Lower leg skin (tissue), 4 donors: ENCODE data around the gene MFSD11. TPM values are rescaled to one million over a fixed set of nuclear protein-coding genes. Genes with fewer than 3 reads are reported as not detected.
A peak's percentile ranks its signal among the peaks of the same experiment; 100 is the strongest.

ENCODE experiments used
- DNase-seq, 2 donors: peaks; one replicate each; pipeline ENCODE4 v3.0.0-alpha.2; 2019; ENCODE audit warnings: low spot score in 2 of 2
- H3K4me3 ChIP-seq: fragments of 200-600 bp; sonication (generic); 2 replicates; pipeline ENCODE4 v1.5.1; 2017; ENCODE audit warnings: mild to moderate bottlenecking, low read depth; ENCODE audit not compliant: poor library complexity, severe bottlenecking
- CTCF ChIP-seq, 3 donors: fragments of 450-650 bp; IDR thresholded peaks; one replicate each; pipeline ENCODE4 v1.5.1; 2016; ENCODE audit warnings: antibody characterized with exemption in 3 of 3, mild to moderate bottlenecking in 3 of 3, moderate library complexity in 2 of 3
- POLR2A ChIP-seq, 2 donors: fragments of 450-650 bp; IDR thresholded peaks; one replicate each; pipeline ENCODE4 v1.6.1; 2016 to 2017; ENCODE audit warnings: antibody characterized with exemption in 2 of 2, mild to moderate bottlenecking in 1 of 2, moderate library complexity in 1 of 2
- WGBS, 2 donors: methylation state at CpG; one replicate each; pipeline ENCODE4 v1.1.5; 2018; 5-methylcytosine and 5-hydroxymethylcytosine counted together
- intact Hi-C: fragments of 100-400 bp; cut with DNase I; formaldehyde crosslinking; loops from one replicate; pipeline ENCODE4 v1.15.0; 2023; ENCODE audit warnings: low total_unique reads
- total RNA-seq, 4 donors: library from RNA; depleted of rRNA; stranded (reverse); fragments of >200 nt; gene quantifications; one replicate each; pipeline ENCODE4 v1.1.0, GENCODE V29; 2016

Gene MFSD11
- total RNA-seq, 4 donors from 2014 or later = 33.4 to 38.4 (median 33.8) TPM

GRCh38 chr17:76732734-76733617 is 4.9 kb upstream of the MFSD11 start:
- intact Hi-C loops = no loop called here

GRCh38 chr17:76733618-76733957 is 4.3 kb upstream of the MFSD11 start:
- 67 to 68% methylated on average over 1 of the region's 1 CpG for WGBS, 2 donors

More at GRCh38 chr17:76732734-76733617, 4.9 kb upstream of the MFSD11 start:
- DNase-seq = no peak
- H3K4me3 ChIP-seq = no peak overlapping the region
- WGBS, 2 donors = 58 to 64% methylated on average over 3 of the region's 3 CpGs
- no peak for TF ChIP-seq CTCF (IDR thresholded peaks at IDR 0.05)
- no peak for TF ChIP-seq POLR2A (IDR thresholded peaks at IDR 0.05)

GRCh38 chr17:76734080-76734840 is 3.7 kb upstream of the MFSD11 start:
- no peak for DNase-seq
- no peak overlapping the region for H3K4me3 ChIP-seq
- no peak for TF ChIP-seq POLR2A (IDR thresholded peaks at IDR 0.05)
- no peak for TF ChIP-seq CTCF (IDR thresholded peaks at IDR 0.05)
- intact Hi-C loops = no loop called here
- 21 to 35% methylated on average over 8 of the region's 8 CpGs for WGBS, 2 donors

More at GRCh38 chr17:76733618-76733957, 4.3 kb upstream of the MFSD11 start:
- no peak for TF ChIP-seq POLR2A (IDR thresholded peaks at IDR 0.05)
- no peak for TF ChIP-seq CTCF (IDR thresholded peaks at IDR 0.05)
- no peak overlapping the region for H3K4me3 ChIP-seq
- intact Hi-C loops = no loop called here
- DNase-seq = no peak

- WGBS, 2 donors = 11 to 13% methylated on average over 5 of the region's 5 CpGs
- intact Hi-C loops = no loop called here
- TF ChIP-seq CTCF (IDR thresholded peaks at IDR 0.05) (no peak), POLR2A (IDR thresholded peaks at IDR 0.05) (no peak)
- no peak for DNase-seq
- no peak overlapping the region for H3K4me3 ChIP-seq
Measured at GRCh38 chr17:76735006-76735405, 2.9 kb upstream of the MFSD11 start.

GRCh38 chr17:76735586-76736348 is 2.2 kb upstream of the MFSD11 start:
- intact Hi-C loops = no loop called here
- WGBS, 2 donors = 1 to 2% methylated on average over 20 of the region's 20 CpGs
- DNase-seq = no peak
- H3K4me3 ChIP-seq = peak overlapping the region; percentile 87
- TF ChIP-seq CTCF (IDR thresholded peaks at IDR 0.05) = no peak
- TF ChIP-seq POLR2A (IDR thresholded peaks at IDR 0.05) = no peak
